HG03095 (cell line): ENCODE data around the gene NEGR1.

Experiments used
- ATAC-seq: cut with Tn5 transposase; IDR thresholded peaks from one replicate; pipeline ENCODE4 v1.9.1; 2021; ENCODE audit warnings: moderate library complexity; ENCODE audit not compliant: unreplicated experiment

The NEGR1 gene

DNA sequence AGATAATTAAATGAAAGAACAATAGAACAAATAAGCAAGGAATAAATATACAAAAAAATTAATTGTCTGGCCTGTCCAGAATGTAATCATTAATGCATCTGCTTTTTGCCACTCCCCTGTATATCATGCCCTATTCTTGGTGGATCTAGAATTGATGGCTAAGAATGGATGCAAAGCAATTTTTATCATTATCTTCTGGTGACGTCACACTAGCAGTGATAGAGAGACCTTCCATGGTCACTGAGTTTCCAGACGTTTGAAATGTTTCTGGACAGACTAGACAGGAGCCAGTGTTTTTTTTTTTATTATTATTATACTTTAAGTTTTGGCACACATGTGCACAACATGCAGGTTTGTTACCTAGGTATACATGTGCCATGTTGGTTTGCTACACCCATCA is 563.0 kb downstream of the NEGR1 start:
- no peak for ATAC-seq

DNA sequence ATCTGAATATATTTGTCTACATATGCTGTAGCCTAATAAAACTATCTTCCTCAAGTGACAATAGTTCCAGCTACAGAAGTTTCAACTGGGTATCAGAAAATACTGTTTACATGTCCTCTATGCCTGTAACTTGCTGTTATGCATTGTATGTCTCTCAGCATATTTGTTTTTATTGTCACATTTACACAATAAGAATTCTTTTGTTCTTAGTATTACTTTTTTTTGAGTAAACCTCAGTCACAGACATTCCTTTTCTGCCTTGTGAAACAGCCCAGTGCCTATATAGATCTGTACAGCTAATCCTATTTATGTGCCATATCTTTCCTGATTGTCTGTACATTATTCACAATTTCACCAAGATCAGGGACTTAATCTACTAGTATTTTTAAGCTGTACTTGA is 565.2 kb downstream of the NEGR1 start:
- ATAC-seq: no peak

DNA sequence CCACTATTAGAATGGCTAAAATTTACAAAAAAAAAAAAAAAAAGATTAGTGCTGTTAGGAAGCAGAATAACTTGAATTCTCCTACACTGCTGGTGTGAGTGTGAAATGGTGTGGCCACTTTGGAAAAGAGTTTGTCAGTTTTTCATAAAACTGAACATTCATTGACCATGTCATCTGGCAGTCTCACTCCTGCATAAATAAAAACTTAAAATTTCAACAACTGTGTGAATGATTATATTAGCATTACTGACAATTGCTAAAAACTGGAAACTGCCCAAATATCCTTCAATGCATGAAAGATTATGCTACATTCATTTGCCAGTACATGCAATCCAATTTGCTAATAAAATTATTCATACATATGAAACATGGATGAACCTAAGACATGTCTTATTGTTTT is 570.9 kb downstream of the NEGR1 start:
- no peak for ATAC-seq

DNA sequence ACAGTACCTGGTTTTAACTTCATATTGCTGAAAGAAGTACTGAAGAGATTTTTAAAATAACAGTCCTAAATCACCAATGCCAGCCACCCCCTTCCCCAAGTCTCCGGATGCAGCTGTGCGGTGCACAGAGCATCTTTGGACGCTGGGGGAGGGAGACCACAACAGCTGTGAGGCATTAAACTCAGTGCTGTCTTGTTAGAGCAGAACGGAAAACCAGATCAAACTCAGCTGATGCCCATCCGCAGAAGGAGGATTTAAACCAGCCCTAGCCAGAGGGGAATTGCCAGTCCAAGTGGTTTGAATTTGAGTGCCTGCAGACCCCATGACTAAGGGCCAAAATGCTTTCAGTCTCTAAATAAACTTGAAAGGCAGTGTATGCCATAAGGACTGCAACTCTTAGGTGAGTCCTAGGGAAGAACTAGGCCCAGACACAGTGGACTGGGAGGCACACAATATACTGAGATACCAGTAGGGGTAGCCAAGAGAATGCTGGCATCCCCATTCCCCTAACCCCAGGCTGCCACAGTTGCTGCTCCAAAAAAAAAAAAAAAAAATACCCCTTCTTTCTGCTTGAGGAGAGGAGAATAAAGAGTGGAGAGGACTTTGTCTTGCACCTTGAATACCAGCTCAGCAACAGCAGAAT is 576.2 kb downstream of the NEGR1 start:
- no peak for ATAC-seq

DNA sequence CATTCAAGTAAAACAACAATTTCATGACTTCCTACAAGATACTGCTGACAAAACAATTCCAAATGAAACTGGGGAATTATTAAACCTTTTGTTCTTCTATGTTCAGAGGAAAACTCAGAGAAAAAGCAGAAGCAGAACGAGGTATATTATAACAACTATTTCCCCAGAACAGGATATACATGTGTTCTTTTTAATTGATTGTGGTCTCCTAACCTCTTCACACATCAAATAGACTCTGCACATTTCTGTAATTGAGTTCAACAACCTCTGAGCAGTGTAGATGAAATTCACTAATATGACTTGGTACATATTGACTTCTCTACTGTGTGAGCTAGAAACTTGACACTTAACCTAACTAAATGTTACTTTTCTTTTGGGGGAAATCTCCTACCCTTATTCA is 584.2 kb downstream of the NEGR1 start:
- ATAC-seq: no peak

DNA sequence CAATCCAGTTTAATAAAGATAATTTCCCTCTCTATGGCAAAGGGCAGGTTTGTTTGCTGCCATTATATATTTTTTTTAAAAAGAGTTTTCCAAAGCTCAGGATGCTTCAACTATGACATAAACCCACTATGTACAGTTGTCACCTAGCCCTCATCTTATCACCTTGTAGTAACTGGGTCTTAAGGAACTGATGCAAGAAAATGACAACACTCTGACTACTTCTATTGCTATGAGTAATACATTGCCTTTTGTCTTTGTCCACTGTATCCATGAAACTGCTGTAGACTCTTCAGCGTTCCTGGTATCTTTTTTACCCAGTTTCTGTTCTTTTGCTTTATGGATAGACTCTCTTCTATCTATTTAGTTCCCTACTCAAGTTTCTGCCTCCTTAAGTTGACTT is 586.5 kb downstream of the NEGR1 start:
- no peak for ATAC-seq

DNA sequence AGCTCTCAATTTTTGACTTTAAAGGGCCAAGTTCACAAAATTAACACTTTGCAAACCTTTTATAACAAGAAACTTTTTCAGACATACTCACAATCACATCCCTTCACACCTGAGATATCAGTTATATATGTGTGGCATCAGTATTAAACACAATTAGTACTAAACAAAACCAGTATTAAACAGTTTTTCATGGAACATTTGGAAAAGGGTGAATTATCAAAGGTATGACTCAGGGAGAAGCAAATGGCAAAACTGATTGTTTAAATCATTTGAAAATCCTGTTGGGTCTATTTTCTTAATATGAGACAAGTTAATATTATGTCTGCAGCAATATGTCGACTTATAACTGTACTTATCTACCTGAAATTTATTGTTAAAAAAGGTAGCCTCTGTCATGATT is 587.3 kb downstream of the NEGR1 start:
- no peak for ATAC-seq

DNA sequence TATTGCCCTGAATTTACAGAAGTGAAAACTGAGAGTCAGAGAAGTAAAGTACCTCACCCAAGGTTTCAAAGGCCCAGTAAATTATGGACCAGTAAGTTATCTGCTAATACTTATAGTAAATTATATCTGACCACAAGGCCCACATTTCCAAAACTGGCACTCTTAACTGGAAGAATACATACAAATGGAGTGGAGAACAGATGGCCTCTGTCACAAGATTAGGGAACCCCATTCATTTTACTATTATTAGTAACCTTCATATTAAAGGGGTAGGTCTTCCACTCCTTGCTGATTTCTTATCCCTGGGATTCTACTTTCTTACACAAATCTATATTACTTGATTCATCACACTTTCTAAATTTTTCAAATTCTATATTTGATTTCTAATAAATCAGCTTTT is 588.8 kb downstream of the NEGR1 start:
- ATAC-seq: no peak

DNA sequence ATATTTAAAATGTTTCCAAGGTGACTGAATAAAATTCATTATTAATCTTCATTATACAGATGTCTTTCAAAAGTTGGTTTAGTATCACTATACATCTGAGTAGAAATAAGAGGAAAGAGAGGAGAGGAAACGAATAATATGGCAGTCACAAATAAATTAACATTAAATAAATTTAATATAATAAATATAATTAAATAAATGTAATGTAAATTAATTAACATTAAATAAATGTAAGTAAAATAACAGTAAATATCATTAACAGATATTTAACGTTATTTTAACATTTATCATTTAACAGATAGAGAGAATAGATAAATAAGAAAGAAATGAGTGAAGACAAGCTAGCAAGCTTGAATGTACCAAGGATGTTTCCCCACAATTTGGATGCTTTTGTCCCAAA is 592.7 kb downstream of the NEGR1 start:
- no peak for ATAC-seq

DNA sequence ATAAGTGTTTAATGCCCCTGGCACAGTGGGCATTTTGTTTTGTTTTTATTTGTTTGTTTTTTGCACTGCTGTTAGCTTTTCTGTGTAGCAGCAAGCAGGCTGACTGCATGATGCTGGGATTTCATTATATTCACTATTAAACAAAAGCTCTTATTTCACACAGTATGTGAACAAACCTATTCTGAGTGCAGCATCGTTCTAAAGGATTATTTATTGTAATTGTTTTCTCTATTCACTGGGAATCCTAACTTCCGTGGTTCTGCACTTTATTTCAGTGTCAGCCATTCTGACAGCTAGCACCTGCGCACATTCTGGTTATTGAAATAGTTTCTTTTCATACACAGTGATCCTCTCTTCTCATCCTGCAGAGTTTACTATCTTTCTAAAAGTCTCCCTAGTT is 595.0 kb downstream of the NEGR1 start:
- ATAC-seq: no peak

DNA sequence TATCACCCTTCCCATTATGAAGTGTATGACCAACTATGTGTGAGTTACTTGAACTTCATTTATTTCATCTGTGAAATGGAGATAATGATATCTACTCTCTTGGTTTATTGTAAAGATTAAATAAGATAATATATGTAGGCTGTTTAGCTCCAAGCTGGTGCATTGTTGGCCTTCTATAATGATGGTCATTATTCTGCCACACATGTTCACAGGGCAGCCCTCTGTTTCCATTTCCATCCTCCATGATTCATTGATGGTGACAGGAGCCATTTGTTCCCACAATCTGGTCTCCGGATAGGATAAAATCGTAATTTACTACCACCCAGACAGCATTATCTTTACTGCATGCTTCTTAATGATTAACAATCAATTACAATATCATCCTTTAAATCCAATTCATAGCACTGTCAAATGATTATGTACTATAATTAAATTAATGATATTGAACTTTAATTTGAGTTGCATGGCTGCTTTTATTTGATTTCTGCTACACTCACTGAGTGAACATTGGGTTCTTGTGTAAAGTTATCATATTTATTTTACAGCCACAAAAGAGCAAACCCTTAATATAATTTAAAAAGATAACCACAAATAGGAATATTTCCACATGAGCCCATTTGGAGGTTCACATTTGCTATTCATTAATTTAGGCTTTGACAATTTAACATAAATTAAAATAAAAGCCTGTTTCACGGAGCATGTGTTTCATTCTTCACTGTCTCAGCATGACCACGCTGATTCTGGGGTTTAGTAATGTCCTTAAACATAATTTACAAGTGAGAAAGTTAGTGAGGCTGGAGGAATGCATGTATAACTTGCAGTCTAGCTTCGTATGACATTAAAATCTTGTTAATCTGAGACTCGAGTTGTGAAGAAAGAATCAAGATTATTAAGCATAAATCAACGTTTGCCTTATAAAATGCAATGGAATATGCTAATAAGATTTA is 605.1 kb downstream of the NEGR1 start:
- no peak for ATAC-seq

DNA sequence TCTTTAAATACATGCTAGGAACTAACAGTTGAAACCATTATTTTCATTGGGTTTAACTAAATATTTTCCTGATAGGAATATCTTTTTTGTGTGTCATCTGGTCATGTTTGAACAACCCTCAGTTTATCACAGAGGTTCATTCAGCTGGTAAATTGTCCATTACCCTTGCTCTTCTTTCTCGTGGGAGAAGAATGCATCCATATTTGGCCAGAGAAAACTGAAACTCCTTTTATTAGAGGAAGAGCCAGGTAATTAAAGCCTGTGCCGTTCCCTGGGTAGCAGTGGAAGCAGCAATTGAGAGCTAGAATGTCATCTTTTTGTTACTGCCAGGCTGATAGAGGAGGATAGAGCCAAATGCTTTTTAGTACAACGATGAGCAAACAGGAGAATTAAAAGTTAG is 614.3 kb downstream of the NEGR1 start:
- no peak for ATAC-seq

DNA sequence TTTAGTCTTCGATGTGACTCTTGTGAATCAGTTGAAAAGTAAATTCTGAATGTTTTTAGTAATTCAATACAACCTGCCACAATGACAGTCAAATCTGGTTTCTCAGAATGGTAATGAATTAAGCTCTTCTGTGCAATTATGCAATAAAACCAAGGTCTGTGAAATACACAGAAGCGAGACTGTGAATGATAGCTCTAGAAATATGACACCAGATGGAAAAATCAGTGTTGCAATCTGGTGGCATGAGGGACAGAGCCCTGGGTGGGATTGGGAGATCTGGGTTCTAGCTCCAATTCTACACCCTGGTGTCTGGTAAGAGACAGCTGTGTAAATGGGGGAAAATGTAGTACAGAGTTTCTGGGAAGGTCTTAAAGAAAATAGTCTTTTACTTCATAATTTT is 615.1 kb downstream of the NEGR1 start:
- no peak for ATAC-seq

DNA sequence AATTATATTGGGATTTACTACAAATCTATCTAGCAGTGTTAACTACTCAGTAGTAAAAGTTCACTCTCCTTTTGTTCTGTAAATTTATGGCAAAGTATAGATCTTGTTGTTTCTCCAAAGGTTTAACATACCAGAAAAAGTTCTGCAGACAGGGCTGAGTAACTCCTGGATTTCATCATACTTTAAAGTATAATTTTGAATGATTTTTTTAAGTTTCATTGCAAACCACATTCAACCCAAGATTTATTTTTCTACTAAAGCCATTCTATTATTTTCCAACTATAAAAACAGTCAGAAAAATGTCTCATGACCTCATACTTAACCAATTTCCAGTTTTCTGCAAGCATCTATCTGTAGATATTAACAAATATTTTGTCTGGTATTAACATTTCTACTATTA is 615.7 kb downstream of the NEGR1 start:
- ATAC-seq: no peak

DNA sequence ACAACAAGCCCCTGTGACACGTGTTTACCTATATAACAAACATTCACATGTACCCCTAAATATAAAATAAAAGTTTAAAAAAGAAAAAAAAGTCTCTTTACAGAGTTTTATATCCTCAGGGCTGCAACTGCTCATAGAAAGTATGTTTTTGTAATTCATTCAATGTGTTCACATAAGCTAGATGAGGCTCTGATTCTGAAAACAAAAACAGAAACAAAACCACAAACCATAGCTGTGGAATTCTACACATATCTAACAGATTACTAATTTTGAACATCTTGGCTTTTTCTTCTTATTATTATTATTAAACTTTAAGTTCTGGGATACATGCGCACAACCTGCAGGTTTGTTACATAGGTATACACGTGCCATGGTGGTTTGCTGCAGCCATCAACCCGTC is 621.9 kb downstream of the NEGR1 start:
- ATAC-seq: no peak

DNA sequence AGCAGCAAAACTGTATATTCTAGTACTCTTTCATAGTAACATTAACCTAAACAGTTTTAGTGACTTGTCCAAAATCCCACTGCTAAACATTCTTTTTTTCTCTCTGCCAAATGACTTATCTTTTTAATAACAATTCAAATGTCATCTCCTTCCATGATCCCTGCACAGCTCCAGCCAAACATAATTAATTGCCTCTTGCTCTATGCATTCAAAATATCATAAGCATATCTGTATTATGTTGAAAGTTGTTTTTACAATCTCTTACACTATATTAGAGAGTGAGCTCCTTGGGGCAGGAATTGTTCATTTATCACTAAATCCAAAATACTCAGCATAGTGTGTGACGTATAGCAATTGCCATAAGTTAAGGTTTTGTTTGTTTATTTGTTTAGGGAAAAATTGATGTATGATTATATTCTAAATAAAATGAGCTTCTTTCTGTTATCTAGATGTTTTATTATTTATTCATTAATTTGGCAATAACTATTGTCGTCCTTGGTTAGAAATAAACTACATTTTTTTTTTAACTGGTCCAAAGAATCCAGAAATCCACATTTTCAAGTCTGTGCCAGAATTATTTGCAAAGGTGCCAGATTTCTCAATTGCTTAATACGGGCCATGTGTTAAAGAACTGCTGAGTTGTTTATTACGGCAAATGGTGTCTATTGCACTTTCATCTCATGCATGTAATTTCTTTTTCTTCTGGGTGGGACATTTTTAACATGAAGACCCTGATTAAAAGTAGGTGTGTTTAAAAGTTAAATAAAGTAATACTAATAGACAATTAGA is 624.3 kb downstream of the NEGR1 start:
- no peak for ATAC-seq

DNA sequence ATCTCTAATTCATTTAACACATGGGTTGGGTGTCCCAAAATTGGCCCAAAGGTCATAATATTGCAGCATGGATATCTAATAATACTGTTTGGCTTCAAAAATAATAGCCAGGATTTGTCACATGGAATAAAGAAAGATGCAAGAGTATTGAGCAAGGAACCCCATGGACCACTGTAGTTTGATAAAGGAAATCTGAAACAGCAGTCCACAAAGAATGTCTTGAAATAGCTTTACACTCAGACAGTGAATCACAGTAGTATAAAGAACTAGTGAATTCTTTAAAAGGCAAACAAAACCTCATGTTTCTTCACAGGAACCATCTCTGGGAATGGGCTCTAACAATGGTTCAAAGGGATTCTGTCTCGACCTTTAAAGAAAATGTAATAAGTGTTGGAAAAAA is 625.4 kb downstream of the NEGR1 start:
- ATAC-seq: no peak

DNA sequence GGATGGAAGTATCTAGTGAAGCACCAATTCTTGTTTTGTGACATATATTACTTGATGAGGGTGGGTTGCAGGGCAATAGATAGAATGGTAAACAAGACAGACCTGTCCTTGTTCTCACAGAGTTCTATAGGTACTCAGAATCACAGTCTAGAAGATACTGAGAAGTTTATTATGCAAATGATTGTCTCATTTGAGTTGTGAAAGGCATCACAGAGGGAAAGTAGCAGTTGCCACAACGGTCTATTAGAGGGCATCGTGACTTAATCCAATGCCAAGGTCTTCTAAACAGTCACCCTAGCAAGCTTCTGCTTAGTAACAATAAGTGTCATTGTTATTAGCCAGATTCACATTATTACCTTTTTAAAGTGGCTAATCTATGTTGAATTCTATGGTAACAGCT is 626.7 kb downstream of the NEGR1 start:
- ATAC-seq: no peak

DNA sequence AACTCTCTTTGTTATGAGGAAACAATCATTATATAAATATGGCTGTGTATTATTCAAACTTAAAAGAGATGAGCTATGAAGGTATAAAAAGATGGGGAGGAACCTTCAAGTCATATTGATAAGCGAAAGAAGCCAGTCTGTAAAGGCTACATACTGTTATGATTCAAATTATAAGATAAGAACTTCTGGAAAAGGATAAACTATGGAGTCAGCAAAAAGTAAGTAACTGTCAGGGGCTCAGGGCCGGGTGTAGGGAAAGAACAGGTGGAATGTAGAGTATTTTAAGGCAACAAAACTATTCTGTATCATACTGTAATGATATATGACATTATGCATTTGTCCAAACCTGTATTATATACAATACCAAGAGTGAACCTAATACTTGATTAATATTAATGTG is 628.4 kb downstream of the NEGR1 start:
- ATAC-seq: no peak

DNA sequence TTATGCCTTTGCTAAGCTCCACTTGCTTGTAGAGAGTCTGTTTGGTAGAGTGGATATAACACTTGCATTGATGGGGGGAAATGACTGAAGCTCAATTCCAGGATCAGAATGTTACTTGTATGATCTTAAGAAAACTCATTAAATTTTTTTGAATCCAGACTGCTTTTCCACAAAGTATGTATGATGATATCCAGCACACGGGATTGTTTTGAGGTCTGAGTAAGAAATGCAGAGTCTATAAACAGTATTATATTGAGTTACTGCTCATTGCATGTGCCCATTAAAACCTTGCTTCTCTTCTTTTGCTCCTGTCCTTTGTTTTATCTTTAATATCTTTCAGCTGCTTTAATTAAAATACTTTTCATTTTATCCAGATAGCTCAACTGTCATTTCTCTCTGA is 631.1 kb downstream of the NEGR1 start:
- no peak for ATAC-seq

DNA sequence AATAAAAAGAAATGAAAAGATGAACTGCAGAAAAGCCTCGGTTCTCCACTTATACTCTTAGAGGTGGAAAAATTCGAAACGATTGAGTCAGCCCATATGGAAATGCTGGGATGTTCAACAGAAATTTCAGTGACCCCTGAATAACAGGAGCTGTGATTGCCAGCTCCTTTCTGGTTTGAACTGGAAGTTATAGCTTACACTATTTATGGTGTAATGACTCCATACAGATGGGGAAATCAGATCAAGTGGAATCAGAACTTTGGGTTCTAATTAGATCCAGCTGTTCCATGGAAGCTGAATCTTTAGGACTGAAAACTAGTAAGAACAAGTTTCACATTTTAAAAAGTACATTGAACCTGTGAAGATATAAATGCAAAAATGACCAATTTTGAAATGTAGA is 632.2 kb downstream of the NEGR1 start:
- ATAC-seq: no peak

DNA sequence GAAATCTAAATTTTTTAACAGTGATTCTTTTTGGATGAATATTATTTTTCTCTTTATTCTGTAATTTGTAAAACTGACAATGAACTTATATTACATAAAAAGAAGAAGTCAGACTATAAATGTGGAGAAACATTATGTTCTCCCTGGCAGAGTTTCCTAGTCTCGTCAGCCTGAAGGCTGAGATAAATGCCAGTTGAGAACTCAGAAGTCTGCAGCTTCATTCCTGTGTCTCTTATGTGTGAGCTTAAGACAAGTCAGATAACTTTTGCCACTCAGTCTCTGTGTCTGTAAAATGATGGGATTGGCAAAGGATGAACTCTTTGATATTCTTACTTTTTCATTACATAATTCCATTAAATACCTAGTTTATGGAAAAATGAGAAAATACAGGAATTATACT is 632.7 kb downstream of the NEGR1 start:
- ATAC-seq: no peak
